ENCODE data around the gene C16orf74. TPM values are rescaled to one million over a fixed set of nuclear protein-coding genes. Genes with fewer than 3 reads are reported as not detected.

Gene C16orf74
- total and polyA plus RNA-seq, 2 of the 8 experiments (the other 6 are each of a cell fraction or from before 2014, with no cell fraction given), result 7.3 to 9.3 TPM

- TF ChIP-seq, protein P1, sequence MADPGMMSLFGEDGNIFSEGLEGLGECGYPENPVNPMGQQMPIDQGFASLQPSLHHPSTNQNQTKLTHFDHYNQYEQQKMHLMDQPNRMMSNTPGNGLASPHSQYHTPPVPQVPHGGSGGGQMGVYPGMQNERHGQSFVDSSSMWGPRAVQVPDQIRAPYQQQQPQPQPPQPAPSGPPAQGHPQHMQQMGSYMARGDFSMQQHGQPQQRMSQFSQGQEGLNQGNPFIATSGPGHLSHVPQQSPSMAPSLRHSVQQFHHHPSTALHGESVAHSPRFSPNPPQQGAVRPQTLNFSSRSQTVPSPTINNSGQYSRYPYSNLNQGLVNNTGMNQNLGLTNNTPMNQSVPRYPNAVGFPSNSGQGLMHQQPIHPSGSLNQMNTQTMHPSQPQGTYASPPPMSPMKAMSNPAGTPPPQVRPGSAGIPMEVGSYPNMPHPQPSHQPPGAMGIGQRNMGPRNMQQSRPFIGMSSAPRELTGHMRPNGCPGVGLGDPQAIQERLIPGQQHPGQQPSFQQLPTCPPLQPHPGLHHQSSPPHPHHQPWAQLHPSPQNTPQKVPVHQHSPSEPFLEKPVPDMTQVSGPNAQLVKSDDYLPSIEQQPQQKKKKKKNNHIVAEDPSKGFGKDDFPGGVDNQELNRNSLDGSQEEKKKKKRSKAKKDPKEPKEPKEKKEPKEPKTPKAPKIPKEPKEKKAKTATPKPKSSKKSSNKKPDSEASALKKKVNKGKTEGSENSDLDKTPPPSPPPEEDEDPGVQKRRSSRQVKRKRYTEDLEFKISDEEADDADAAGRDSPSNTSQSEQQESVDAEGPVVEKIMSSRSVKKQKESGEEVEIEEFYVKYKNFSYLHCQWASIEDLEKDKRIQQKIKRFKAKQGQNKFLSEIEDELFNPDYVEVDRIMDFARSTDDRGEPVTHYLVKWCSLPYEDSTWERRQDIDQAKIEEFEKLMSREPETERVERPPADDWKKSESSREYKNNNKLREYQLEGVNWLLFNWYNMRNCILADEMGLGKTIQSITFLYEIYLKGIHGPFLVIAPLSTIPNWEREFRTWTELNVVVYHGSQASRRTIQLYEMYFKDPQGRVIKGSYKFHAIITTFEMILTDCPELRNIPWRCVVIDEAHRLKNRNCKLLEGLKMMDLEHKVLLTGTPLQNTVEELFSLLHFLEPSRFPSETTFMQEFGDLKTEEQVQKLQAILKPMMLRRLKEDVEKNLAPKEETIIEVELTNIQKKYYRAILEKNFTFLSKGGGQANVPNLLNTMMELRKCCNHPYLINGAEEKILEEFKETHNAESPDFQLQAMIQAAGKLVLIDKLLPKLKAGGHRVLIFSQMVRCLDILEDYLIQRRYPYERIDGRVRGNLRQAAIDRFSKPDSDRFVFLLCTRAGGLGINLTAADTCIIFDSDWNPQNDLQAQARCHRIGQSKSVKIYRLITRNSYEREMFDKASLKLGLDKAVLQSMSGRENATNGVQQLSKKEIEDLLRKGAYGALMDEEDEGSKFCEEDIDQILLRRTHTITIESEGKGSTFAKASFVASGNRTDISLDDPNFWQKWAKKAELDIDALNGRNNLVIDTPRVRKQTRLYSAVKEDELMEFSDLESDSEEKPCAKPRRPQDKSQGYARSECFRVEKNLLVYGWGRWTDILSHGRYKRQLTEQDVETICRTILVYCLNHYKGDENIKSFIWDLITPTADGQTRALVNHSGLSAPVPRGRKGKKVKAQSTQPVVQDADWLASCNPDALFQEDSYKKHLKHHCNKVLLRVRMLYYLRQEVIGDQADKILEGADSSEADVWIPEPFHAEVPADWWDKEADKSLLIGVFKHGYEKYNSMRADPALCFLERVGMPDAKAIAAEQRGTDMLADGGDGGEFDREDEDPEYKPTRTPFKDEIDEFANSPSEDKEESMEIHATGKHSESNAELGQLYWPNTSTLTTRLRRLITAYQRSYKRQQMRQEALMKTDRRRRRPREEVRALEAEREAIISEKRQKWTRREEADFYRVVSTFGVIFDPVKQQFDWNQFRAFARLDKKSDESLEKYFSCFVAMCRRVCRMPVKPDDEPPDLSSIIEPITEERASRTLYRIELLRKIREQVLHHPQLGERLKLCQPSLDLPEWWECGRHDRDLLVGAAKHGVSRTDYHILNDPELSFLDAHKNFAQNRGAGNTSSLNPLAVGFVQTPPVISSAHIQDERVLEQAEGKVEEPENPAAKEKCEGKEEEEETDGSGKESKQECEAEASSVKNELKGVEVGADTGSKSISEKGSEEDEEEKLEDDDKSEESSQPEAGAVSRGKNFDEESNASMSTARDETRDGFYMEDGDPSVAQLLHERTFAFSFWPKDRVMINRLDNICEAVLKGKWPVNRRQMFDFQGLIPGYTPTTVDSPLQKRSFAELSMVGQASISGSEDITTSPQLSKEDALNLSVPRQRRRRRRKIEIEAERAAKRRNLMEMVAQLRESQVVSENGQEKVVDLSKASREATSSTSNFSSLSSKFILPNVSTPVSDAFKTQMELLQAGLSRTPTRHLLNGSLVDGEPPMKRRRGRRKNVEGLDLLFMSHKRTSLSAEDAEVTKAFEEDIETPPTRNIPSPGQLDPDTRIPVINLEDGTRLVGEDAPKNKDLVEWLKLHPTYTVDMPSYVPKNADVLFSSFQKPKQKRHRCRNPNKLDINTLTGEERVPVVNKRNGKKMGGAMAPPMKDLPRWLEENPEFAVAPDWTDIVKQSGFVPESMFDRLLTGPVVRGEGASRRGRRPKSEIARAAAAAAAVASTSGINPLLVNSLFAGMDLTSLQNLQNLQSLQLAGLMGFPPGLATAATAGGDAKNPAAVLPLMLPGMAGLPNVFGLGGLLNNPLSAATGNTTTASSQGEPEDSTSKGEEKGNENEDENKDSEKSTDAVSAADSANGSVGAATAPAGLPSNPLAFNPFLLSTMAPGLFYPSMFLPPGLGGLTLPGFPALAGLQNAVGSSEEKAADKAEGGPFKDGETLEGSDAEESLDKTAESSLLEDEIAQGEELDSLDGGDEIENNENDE (IDR thresholded peaks at IDR 0.05; ENCODE audit: insufficient replicate concordance, low read length), result no peak
- TF ChIP-seq RNF2 (IDR thresholded peaks at IDR 0.05; ENCODE audit: borderline replicate concordance, low read depth, low read length, missing control alignments, poor library complexity, severe bottlenecking) (no peak), BACH1 (IDR thresholded peaks at IDR 0.05; ENCODE audit: low read length) (no peak), TAF1 (IDR thresholded peaks at IDR 0.05; ENCODE audit: low read depth, low read length) (no peak), SIN3A (conservative IDR thresholded peaks at IDR 0.05 in 1 of 2, IDR thresholded peaks at IDR 0.05 in 1 of 2; ENCODE audit: low read depth in 1 of 2, low read length in 2 of 2) (no peak), POLR2A (IDR thresholded peaks at IDR 0.05; ENCODE audit: control extremely low read depth in 1 of 2, low read depth in 2 of 2, low read length in 2 of 2) (no peak), ATF2 (IDR thresholded peaks at IDR 0.05; ENCODE audit: low read length) (no peak), CHD2 (IDR thresholded peaks at IDR 0.05; ENCODE audit: low read length) (no peak)
- TF ChIP-seq, protein P2, sequence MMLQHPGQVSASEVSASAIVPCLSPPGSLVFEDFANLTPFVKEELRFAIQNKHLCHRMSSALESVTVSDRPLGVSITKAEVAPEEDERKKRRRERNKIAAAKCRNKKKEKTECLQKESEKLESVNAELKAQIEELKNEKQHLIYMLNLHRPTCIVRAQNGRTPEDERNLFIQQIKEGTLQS (IDR thresholded peaks at IDR 0.05; ENCODE audit: insufficient read depth, low read depth, low read length), result no peak
Observed at GRCh38 chr16:85763616-85764015, 12.7 kb upstream of the C16orf74 start (continued).
